ENCODE data around the gene TRAPPC3L. TPM values are rescaled to one million over a fixed set of nuclear protein-coding genes. Genes with fewer than 3 reads are reported as not detected.

Gene TRAPPC3L
- total RNA-seq, 1 donor from 2014 or later: not detected

DNA sequence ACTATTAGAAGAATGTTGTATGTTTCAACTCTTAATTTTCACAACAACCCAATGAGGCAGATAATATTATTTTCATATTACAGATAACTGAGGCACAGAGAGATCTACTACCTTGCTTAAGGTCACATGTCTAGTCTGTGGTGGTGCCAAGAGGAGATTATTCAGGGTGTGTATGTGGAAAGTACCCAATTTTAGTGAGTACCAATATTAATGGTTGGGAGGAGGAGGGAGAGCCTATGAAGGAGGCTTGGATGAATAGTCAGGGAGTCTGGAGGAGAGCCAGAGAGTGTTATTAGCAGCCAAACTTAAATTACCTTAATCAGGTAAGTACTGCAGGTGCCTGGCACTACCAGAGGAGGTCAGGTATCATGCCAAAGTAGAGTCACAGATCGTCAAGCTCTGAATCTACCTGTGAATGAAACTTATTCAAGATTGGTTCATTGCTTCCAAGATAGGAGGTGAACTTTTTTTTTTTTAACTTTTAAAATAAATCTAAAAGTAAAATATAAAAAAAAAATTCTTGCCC is 95.2 kb downstream of the TRAPPC3L start:
- peaks cover 6% of the 10 kb centered on the region for H3K4me1 Mint-ChIP-seq (ENCODE audit: low read depth)
- DNase-seq (ENCODE audit: low spot score, unreplicated experiment): no peak
- no peaks in the 10 kb centered on the region for H3K9me3 Mint-ChIP-seq (ENCODE audit: low read depth)
- H3K4me3 Mint-ChIP-seq (ENCODE audit: low read depth): no peak overlapping the region
- H3K36me3 Mint-ChIP-seq (ENCODE audit: insufficient read depth): no peaks in the 10 kb centered on the region
- TF ChIP-seq, protein P1, sequence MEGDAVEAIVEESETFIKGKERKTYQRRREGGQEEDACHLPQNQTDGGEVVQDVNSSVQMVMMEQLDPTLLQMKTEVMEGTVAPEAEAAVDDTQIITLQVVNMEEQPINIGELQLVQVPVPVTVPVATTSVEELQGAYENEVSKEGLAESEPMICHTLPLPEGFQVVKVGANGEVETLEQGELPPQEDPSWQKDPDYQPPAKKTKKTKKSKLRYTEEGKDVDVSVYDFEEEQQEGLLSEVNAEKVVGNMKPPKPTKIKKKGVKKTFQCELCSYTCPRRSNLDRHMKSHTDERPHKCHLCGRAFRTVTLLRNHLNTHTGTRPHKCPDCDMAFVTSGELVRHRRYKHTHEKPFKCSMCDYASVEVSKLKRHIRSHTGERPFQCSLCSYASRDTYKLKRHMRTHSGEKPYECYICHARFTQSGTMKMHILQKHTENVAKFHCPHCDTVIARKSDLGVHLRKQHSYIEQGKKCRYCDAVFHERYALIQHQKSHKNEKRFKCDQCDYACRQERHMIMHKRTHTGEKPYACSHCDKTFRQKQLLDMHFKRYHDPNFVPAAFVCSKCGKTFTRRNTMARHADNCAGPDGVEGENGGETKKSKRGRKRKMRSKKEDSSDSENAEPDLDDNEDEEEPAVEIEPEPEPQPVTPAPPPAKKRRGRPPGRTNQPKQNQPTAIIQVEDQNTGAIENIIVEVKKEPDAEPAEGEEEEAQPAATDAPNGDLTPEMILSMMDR (IDR thresholded peaks at IDR 0.05; ENCODE audit: unreplicated experiment): no peak
- no peak overlapping the region for H3K27ac Mint-ChIP-seq
- no peaks in the 10 kb centered on the region for H3K27me3 Mint-ChIP-seq

DNA sequence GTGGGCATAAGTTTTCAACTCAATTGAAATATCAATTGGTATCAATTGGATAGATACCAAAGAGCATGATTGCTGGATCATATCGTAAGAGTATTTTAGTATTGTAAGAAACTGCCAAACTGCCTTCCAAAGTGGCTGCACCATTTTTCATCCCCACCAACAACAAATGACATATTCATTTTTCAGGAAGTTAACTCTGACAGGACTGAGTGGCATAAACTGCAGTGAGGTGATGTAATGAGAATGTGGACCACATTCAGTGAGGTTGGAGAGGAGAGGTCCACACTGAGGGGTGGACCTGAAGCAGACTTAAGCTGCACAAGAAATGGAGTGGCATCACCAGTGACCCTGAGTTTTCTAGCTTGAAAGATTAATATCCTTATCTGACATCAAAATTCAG is 95.9 kb downstream of the TRAPPC3L start:
- Mint-ChIP-seq H3K9me3 (ENCODE audit: low read depth) (no peaks in the 10 kb centered on the region), H3K27me3 (no peaks in the 10 kb centered on the region)

DNA sequence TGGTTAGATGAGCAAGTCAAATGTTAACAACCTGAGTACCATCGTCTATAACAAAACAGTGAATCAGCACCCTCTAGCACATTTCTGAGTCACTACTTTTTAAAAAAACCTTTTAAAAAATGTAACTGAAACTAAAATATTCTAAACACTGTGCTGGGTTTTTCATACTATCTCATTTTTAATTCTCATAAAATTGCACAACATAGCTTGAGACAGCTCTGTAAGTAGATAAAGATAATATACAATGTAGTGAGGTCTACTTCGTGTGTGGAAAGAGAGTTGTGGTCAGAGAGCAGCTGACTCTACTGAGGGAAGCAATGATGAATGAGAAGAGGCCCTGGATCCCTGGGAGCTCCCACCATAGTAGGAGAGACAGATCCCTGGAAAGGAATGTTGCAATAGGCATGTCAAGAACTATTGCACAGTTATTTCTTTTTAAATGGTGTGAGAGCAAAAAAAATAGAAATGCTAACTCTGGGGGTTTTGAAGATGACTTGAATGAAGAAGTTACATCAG is 97.9 kb downstream of the TRAPPC3L start:
- no peak overlapping the region for H3K27ac Mint-ChIP-seq
- DNase-seq (ENCODE audit: low spot score, unreplicated experiment): no peak
- no peaks in the 10 kb centered on the region for H3K9me3 Mint-ChIP-seq (ENCODE audit: low read depth)
- H3K27me3 Mint-ChIP-seq: no peaks in the 10 kb centered on the region
- H3K4me3 Mint-ChIP-seq (ENCODE audit: low read depth): no peak overlapping the region
- no peaks in the 10 kb centered on the region for H3K36me3 Mint-ChIP-seq (ENCODE audit: insufficient read depth)
- peaks cover 6% of the 10 kb centered on the region for H3K4me1 Mint-ChIP-seq (ENCODE audit: low read depth)
- TF ChIP-seq, protein P1 (IDR thresholded peaks at IDR 0.05; ENCODE audit: unreplicated experiment): no peak

More for the DNA sequence above, 95.9 kb downstream of the TRAPPC3L start:
- no peak for DNase-seq (ENCODE audit: low spot score, unreplicated experiment)
- TF ChIP-seq, protein P1 (IDR thresholded peaks at IDR 0.05; ENCODE audit: unreplicated experiment): no peak
- no peaks in the 10 kb centered on the region for H3K36me3 Mint-ChIP-seq (ENCODE audit: insufficient read depth)
- no peak overlapping the region for H3K4me3 Mint-ChIP-seq (ENCODE audit: low read depth)
- peaks cover 6% of the 10 kb centered on the region for H3K4me1 Mint-ChIP-seq (ENCODE audit: low read depth)
- H3K27ac Mint-ChIP-seq: no peak overlapping the region

DNA sequence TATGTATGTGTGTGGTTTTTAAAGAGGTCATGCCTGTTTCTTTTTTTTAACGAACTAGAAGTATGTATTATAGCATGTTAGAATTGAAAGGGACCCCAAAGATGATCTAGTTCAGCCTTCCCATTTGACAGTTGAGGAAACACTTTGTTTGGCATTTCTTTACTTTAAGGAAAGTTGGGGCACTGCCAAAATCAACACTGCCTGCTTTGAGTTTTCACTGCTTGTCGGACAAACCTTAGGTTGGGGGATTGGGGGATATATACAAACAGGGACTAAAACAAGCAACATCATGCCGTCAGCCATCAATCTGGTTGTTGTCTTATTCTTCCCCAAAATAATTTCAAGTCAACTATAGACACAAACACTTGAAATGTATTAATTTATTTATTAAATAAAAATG is 98.4 kb downstream of the TRAPPC3L start:
- H3K9me3 Mint-ChIP-seq (ENCODE audit: low read depth): no peaks in the 10 kb centered on the region
- TF ChIP-seq, protein P1 (IDR thresholded peaks at IDR 0.05; ENCODE audit: unreplicated experiment): no peak
- no peak overlapping the region for H3K27ac Mint-ChIP-seq
- no peak overlapping the region for H3K4me3 Mint-ChIP-seq (ENCODE audit: low read depth)
- peaks cover 6% of the 10 kb centered on the region for H3K4me1 Mint-ChIP-seq (ENCODE audit: low read depth)
- H3K27me3 Mint-ChIP-seq: no peaks in the 10 kb centered on the region
- H3K36me3 Mint-ChIP-seq (ENCODE audit: insufficient read depth): no peaks in the 10 kb centered on the region
- DNase-seq (ENCODE audit: low spot score, unreplicated experiment): no peak

DNA sequence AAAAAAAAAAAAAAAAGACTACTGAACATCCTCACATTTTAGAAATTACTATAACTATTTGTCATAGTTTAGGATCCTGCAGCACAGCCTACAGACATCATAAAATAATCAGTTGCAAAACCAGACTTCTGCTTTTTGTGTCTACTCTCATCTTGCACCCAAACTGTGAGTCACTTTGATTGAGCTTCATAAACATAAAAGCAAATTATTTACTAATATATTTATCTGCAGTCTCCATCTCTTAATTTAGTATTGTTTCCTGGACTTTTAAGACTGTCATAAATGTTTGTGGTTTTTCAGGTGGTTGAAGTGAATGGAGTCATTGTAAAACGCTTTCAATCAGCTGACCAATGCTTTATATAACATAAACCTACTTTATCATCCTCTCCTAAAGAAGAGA is 99.1 kb downstream of the TRAPPC3L start:
- H3K27ac Mint-ChIP-seq: no peak overlapping the region
- H3K4me1 Mint-ChIP-seq (ENCODE audit: low read depth): peaks cover 4% of the 10 kb centered on the region
- no peaks in the 10 kb centered on the region for H3K36me3 Mint-ChIP-seq (ENCODE audit: insufficient read depth)
- TF ChIP-seq, protein P1 (IDR thresholded peaks at IDR 0.05; ENCODE audit: unreplicated experiment): no peak
- H3K27me3 Mint-ChIP-seq: no peaks in the 10 kb centered on the region
- DNase-seq (ENCODE audit: low spot score, unreplicated experiment): no peak
- no peak overlapping the region for H3K4me3 Mint-ChIP-seq (ENCODE audit: low read depth)
- no peaks in the 10 kb centered on the region for H3K9me3 Mint-ChIP-seq (ENCODE audit: low read depth)

Data from progenitor cell of endocrine pancreas (in vitro differentiated cells).